HL-60/S4 (cell line): ENCODE data around the gene TSPEAR.
"Not testable (repeated sequence)": the region's sequence is repeated elsewhere in the genome, so short reads cannot be mapped to it uniquely, and the experiment has no call there.

Source experiments
- in situ Hi-C: fragments of 300-500 bp; cut with MboI; formaldehyde crosslinking; loops from 2 replicates; pipeline ENCODE4 v1.14.3; 2022; ENCODE audit warnings: low sequenced_read_pairs

Gene TSPEAR

DNA sequence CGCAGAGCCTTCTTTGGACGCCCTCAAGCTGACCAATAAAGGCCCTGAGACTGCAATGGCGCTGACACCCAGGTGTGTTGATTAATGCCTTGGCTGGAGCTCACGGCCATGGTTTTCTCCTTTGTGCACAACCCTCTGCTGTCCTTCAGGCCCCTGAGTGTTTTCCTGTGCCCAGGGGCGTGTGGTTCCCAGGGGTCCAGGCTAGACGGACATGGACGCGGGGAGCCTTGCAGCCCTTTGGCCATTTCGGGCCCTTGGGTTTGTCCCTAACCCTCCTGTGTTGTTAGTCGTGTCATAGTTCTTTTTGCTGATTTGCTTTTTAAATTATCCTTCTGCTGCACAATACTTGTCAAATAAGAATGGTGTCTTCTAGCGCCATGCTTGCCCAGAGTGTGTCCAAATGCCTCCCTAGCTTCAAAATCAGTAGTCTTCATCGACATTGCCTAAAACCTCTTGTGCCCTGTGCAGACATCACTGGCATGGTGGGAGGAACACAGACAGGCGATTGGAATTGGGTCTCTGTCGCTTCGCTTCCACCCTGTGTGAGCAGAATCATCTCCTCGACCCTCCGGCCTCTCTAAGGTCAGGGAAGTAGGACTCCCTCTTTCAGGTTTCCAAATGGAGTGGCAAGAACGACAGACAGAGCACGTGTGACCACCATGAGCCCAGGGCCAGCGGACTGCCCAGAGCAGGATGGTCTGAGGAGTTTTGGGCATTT is 135.9 kb downstream of the TSPEAR start:
- in situ Hi-C loops: no loop called here

GRCh38 chr21:44574457-44575306 is 136.7 kb downstream of the TSPEAR start:
- in situ Hi-C loops: no loop called here

DNA sequence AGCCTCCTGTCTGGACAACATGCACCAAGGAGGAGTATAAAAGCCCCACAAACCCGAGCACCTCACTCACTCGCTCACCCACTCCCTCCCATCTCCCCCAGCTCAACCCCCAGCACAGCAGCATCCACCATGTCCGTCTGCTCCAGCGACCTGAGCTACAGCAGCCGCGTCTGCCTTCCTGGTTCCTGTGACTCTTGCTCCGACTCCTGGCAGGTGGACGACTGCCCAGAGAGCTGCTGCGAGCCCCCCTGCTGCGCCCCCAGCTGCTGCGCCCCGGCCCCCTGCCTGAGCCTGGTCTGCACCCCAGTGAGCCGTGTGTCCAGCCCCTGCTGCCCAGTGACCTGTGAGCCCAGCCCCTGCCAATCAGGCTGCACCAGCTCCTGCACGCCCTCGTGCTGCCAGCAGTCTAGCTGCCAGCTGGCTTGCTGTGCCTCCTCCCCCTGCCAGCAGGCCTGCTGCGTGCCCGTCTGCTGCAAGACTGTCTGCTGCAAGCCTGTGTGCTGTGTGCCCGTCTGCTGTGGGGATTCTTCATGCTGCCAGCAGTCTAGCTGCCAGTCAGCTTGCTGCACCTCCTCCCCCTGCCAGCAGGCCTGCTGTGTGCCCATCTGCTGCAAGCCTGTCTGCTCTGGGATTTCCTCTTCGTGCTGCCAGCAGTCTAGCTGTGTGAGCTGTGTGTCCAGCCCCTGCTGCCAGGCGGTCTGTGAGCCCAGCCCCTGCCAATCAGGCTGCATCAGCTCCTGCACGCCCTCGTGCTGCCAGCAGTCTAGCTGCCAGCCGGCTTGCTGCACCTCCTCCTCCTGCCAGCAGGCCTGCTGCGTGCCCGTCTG is 137.5 kb downstream of the TSPEAR start, which contains the start of gene KRTAP10-4:
TSS of gene KRTAP10-4 (plus strand) at position 100 of the 827 bp plus-strand sequence. CDS start at position 130, 30 bp downstream.
- in situ Hi-C loops: not testable (repeated sequence)

- in situ Hi-C loops: no loop called here
Measured at GRCh38 chr21:44572959-44573583, 138.3 kb downstream of the TSPEAR start.

DNA sequence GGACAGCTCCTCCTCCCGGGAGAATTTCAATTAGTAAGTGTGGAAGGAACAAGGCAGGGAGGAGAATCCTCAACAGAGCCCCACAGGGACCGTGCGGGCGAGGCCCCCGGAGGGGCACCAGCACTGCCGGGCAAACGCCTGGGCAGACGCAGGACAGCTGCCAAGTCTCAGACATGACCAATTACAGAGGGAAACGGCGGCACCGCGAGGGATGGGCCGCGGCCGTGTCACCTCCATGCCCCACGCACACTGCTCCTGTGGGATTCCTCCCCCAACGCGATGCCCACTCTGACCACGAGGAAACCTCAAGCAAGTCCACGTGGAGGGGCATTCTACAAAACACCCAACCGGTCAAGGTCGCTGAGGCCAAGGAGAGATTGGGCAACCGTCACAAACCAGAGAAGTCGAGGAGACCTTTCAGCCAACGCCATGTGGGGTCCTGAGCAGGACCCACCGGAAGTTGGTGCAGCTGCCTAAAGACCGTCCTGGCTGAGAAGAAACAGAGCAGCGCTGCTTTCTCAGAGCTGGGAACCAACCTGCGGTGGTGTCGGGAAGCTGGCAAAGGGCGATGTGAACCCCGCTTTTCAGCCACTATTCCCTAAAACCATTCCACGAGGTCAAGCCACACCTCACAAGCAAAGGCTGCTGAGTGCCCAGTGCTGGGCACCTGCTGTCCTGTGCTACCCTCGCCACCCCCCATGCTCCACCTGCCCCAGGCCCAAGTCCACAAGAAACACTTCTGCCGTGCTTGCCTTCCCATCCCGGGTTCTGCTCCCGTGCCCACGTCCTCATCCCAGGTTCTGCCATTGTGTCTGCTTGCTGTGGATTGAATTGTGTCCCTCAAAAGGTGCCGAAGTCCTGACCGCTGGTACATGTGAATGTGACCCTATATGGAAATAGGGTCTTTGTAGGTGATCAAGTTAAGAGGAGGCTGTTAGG is 139.3 kb downstream of the TSPEAR start:
- in situ Hi-C loops: no loop called here

DNA sequence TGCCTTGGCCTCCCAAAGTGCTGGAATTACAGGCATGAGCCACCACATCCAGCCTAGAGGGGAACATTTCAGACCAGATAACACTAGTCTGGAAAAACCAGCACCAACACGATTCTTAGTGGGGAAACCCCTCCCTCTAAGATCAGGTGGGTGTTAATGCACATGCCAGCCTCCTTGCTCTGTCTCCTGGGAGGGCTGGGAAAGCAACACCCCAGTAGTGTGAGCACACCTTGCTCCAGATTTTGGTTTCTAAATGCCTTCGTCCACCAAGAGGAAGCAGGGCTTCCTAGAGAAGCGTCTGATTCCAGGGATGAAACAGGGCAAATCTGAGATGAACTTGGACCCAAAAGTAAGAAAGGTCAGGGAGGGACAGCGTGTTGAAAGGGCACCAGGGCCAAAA is 140.1 kb downstream of the TSPEAR start:
- in situ Hi-C loops: no loop called here

DNA sequence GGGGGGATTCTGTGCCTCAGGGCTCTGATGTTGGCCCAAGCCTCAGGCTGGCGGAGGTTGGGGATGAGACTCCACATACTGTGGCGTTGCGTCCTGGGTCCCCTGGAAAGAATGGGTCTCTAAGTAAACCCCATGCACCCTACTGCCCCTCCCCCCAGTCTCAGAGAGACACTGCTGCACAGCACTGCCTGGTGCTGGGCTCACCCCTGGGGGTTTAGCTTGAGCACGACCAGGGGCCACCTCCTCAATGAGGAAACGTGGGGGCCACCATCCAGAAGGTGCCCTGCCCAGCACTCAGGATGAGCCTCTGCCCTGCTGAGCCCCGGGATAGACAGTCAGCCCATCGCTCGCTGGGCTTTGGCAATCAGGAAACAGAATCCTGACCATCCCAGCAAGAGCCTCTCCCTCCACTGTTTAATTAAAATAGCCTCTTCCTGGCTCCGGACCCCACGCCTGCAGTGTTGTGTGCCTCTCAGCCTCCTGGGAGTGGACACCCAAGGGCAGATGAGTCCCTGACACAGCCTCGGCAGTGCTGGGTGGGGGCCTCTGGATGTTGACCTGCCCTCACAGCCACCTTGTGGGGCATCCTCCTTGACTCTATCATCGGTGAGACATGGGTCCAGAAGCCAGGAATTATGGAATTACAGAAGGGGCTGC is 141.4 kb downstream of the TSPEAR start:
- in situ Hi-C loops: no loop called here

DNA sequence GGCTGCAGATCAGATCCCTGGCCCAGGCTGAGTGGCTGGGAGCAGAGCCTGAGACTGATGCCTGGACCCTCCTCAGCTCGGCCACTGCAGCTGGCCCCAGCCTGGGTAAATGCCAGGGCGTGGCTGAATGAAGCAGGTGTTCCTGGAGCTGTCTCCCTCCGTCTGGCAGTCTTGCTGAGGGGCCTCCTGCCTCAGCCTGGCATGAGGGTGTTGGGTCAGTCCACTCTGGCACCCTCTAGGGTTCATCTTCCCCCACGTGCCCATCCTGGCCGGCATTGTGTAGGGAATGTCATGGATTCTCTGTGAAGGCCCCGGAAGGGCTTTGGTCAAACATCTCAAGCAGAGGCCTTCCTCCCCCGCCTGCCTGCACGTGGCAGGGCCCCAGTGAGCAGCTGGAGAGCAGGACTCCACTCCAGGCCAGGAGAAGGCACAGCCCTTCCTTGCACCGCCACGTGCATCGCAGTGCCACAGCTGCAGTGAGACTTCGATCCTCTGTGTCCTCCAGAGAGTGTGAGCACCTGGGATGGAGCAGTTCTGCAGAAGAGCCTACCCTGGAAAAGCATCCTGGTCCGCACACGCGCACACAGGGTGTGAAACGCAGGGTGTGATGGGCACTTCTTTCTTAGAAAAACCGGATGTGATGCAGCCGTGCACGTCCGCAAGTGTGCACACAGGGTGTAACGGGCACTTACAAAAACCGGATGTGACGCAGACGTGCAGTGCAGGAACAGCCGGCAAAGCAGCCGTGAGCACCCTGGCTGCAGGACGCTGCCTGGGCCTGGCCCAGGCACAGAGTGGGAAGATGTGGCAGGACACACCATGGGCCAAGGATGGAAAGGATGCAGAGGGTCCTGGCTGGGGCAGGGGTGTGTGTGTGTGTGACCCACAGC is 142.5 kb downstream of the TSPEAR start:
- in situ Hi-C loops: no loop called here

- in situ Hi-C loops: no loop called here
Measured at GRCh38 chr21:44568261-44568660, 143.1 kb downstream of the TSPEAR start.

- in situ Hi-C loops: no loop called here
Measured at GRCh38 chr21:44567481-44568171, 143.7 kb downstream of the TSPEAR start.

GRCh38 chr21:44566403-44566802 is 145.0 kb downstream of the TSPEAR start:
- in situ Hi-C loops: no loop called here

- in situ Hi-C loops: no loop called here
Measured at GRCh38 chr21:44564886-44565598, 146.3 kb downstream of the TSPEAR start.

DNA sequence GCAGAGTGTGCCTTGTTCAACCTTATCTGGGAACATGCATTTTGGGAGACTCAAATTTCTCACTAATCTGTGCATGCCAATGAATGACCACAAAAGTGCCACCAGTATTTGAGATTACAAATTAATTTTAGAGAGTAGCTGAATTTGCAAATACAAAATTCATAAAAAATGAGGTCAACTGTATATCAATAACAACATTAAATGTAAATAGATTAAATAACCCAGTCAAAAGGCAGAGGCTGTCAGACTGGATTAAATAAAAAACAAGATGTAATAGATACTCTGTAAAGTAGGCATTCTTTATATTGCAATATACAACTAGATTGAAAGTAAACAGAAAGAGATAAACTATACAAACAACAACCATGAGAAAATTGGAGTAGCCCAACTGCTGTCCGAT is 147.3 kb downstream of the TSPEAR start:
- in situ Hi-C loops: no loop called here

DNA sequence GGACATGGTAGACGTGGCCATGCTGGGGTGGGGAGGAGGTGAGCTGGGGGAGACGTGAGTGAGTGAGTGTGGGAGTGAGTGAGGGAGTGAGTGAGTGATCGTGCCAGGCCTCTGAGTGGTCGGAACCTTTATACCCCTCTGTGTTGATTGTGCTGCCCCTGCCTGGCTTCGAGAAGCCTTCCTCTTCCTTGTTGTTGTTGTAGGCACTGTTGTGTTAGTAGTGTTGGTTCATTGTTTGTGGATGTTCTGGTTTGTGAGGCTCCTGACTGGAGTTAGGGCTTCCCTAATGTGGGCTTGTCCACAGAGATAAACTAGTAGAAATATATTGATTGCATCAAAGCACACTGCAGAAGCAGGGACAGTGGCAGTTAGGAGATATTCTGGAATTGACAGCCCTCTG is 152.7 kb downstream of the TSPEAR start, which contains the start of gene KRTAP10-3:
TSS of gene KRTAP10-3 (minus strand) at position 101 of the 400 bp plus-strand sequence. CDS start at position 21, 80 bp downstream.
- in situ Hi-C loops: no loop called here

GRCh38 chr21:44558329-44558675 is 153.1 kb downstream of the TSPEAR start:
- in situ Hi-C loops: not testable (repeated sequence)

- in situ Hi-C loops: no loop called here
Measured at GRCh38 chr21:44557491-44558328, 153.7 kb downstream of the TSPEAR start.
